ENCODE measurements around the gene DEK.

DEK gene

GRCh38 chr6:18186540-18187250 is 77.6 kb downstream of the DEK start:
- peak; percentile 3 for DNase-seq (ENCODE audit: low read depth)
- no peak for TF ChIP-seq CTCF (IDR thresholded peaks at IDR 0.05; ENCODE audit: insufficient read depth, low read depth, low read length, missing control alignments)
- H3K4me3 ChIP-seq (ENCODE audit: low read depth, low read length) = no peak overlapping the region

GRCh38 chr6:18186033-18186432 is 78.3 kb downstream of the DEK start:
- DNase-seq (ENCODE audit: low read depth) = peak; percentile 24
- H3K4me3 ChIP-seq (ENCODE audit: low read depth, low read length) = no peak overlapping the region
- TF ChIP-seq CTCF (IDR thresholded peaks at IDR 0.05; ENCODE audit: insufficient read depth, low read depth, low read length, missing control alignments) = no peak

GRCh38 chr6:18185624-18186023 is 78.7 kb downstream of the DEK start:
- H3K4me3 ChIP-seq (ENCODE audit: low read depth, low read length) = no peak overlapping the region
- DNase-seq (ENCODE audit: low read depth) = no peak
- TF ChIP-seq CTCF (IDR thresholded peaks at IDR 0.05; ENCODE audit: insufficient read depth, low read depth, low read length, missing control alignments) = no peak

GRCh38 chr6:18183766-18184165 is 80.6 kb downstream of the DEK start:
- TF ChIP-seq CTCF (IDR thresholded peaks at IDR 0.05; ENCODE audit: insufficient read depth, low read depth, low read length, missing control alignments) = no peak

DNA sequence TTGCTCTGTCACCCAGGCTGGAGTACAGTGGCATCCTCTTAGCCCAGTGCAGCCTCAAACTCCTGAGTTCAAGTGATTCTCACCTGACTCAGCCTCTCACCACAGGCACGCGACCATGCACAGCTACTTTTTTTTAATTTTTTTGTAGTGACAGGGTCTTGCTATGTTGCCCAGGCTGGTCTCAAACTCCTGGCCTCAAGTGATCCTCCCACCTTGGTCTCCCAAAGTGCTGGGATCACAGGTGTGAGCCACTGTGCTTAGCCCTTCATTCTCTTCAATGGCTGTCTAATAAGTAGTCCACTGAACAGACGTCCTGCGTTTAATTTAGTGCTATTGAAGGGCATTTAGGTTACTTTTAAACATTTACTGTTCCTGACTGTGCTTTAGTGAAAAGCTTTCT is 81.8 kb downstream of the DEK start:
- DNase-seq (ENCODE audit: low read depth) = no peak
- no peak overlapping the region for H3K4me3 ChIP-seq (ENCODE audit: low read depth, low read length)
- no peak for TF ChIP-seq CTCF (IDR thresholded peaks at IDR 0.05; ENCODE audit: insufficient read depth, low read depth, low read length, missing control alignments)

More at GRCh38 chr6:18183766-18184165, 80.6 kb downstream of the DEK start:
- DNase-seq (ENCODE audit: low read depth) = no peak
- H3K4me3 ChIP-seq (ENCODE audit: low read depth, low read length) = no peak overlapping the region

- TF ChIP-seq CTCF (IDR thresholded peaks at IDR 0.05; ENCODE audit: insufficient read depth, low read depth, low read length, missing control alignments) = no peak
- no peak overlapping the region for H3K4me3 ChIP-seq (ENCODE audit: low read depth, low read length)
- DNase-seq (ENCODE audit: low read depth) = no peak
These were observed 84.5 kb downstream of the DEK start for GRCh38 chr6:18179770-18180356.
